Spleen (tissue), 11 donors: ENCODE results near the gene NXPH3. TPM values are rescaled to one million over a fixed set of nuclear protein-coding genes. Genes with fewer than 3 reads are reported as not detected.

Experiments used
- DNase-seq: peaks from one replicate; pipeline ENCODE4 v3.0.0-alpha.2; 2020
- H3K27ac ChIP-seq, 8 donors: fragments of 200-600 bp; sonication (generic) in 7 of 8; 1 replicate in 4 of 8; 2 replicates in 4 of 8; pipeline versions ENCODE4 v1.5.0 to v1.8.0; 2016 to 2021; ENCODE audit warnings: inconsistent platforms in 4 of 8, mild to moderate bottlenecking in 4 of 8, moderate library complexity in 1 of 8
- H3K27me3 ChIP-seq, 7 donors: fragments of 200-600 bp; sonication (generic) in 6 of 7; replicated peaks in 1 of 7; 1 replicate in 4 of 7; 2 replicates in 3 of 7; pipeline versions ENCODE4 v1.5.0 to v1.8.0; 2016 to 2021; ENCODE audit warnings: inconsistent platforms in 3 of 7, mild to moderate bottlenecking in 1 of 7
- H3K36me3 ChIP-seq, 6 donors: fragments of 200-600 bp; sonication (generic) in 5 of 6; 1 replicate in 4 of 6; 2 replicates in 2 of 6; pipeline versions ENCODE4 v1.5.0 to v1.8.0; 2016 to 2021; ENCODE audit warnings: inconsistent platforms in 2 of 6
- H3K4me1 ChIP-seq, 6 donors: fragments of 200-600 bp; sonication (generic) in 5 of 6; 1 replicate in 3 of 6; 2 replicates in 3 of 6; pipeline versions ENCODE4 v1.5.0 to v1.8.0; 2016 to 2021; ENCODE audit warnings: inconsistent platforms in 3 of 6
- H3K4me3 ChIP-seq, 8 donors: fragments of 200-600 bp; sonication (generic) in 7 of 8; 1 replicate in 4 of 8; 2 replicates in 4 of 8; pipeline versions ENCODE4 v1.5.0 to v1.8.0; 2016 to 2021; ENCODE audit warnings: inconsistent platforms in 4 of 8, mild to moderate bottlenecking in 4 of 8, moderate library complexity in 2 of 8
- H3K9me3 ChIP-seq, 8 donors: fragments of 200-600 bp; sonication (generic) in 7 of 8; 1 replicate in 4 of 8; 2 replicates in 4 of 8; pipeline versions ENCODE4 v1.5.0 to v1.8.0; 2016 to 2021; ENCODE audit warnings: inconsistent platforms in 4 of 8
- CTCF ChIP-seq, 11 experiments: fragments of 200-600 bp in 7 of 11; fragments of 450-650 bp in 4 of 11; sonication (generic) in 4 of 11; IDR thresholded peaks in 8 of 11; conservative IDR thresholded peaks in 3 of 11; 1 replicate in 7 of 11; 2 replicates in 4 of 11; pipeline versions ENCODE4 v1.4.0 to v1.8.0; 2016 to 2021; ENCODE audit warnings: antibody characterized with exemption in 11 of 11, inconsistent platforms in 4 of 11, mild to moderate bottlenecking in 1 of 11
- POLR2A ChIP-seq, 3 donors: fragments of 450-650 bp; IDR thresholded peaks; one replicate each; pipeline ENCODE4 v1.5.1; 2017; ENCODE audit warnings: antibody characterized with exemption in 3 of 3, mild to moderate bottlenecking in 1 of 3
- POLR2AphosphoS5 ChIP-seq, 3 donors: sonication (generic); formaldehyde crosslinking; IDR thresholded peaks; one replicate each; pipeline ENCODE4 v1.5.1; 2017; ENCODE audit warnings: antibody characterized with exemption in 3 of 3
- WGBS, 5 donors: extraction: QIAGEN DNeasy Blood & Tissue Kit in 3 of 5; methylation state at CpG; one replicate each; pipeline versions ENCODE4 v1.1.5 to v1.1.7; 2013 to 2018; 5-methylcytosine and 5-hydroxymethylcytosine counted together
- intact Hi-C: fragments of 100-400 bp; cut with DNase I; formaldehyde crosslinking; loops from one replicate; pipeline ENCODE4 v1.15.0; 2023; ENCODE audit warnings: low total_unique reads
- polyA plus RNA-seq, 3 donors: library from polyadenylated mRNA; stranded (reverse); fragments of 200-250 nt; gene quantifications; one replicate each; pipeline ENCODE4 v1.2.1, GENCODE V29; 2013
- total RNA-seq, 7 donors: library from RNA; depleted of rRNA in 3 of 7; stranded (reverse); fragments of >200 nt in 3 of 7; fragmentation: NEBNext Ultra II Directional in 4 of 7; extraction: Animal tissue kit (Norgen Biotek cat#: 25700) in 4 of 7; gene quantifications; one replicate each; pipeline versions ENCODE4 v1.1.0 to v1.2.1, GENCODE V29; 2016 to 2021
- donor health status: healthy with polysubstance abuse.
- donor health status: DM: no; HTN: no; CAD: no; lungs with moderate emphysema.
- donor health status: DM: no; HTN: no; CAD: no.
- donor health status: Bipolar disorder and iron deficiency.
- donor health status: healthy.
- donor health status: DM: no; HTN: no; CAD: no.
- donor health status: DM: yes; HTN: yes; CAD: no.

NXPH3 gene
- total and polyA plus RNA-seq, 10 donors = 0.37 to 3.3 (median 1.4) TPM

- peaks cover 0 to 22% (median 0%) of the 10 kb centered on the region in 6 donors for H3K36me3 ChIP-seq
- H3K4me3 ChIP-seq = no peak overlapping the region
- intact Hi-C loops = no loop called here
- H3K27ac ChIP-seq = no peak overlapping the region
- DNase-seq = no peak
- H3K9me3 ChIP-seq = no peaks in the 10 kb centered on the region
- peaks cover 5 to 65% (median 27%) of the 10 kb centered on the region in 6 donors for H3K4me1 ChIP-seq
- no peak for TF ChIP-seq POLR2A (IDR thresholded peaks at IDR 0.05)
- H3K27me3 ChIP-seq = no peaks in the 10 kb centered on the region
Measured at GRCh38 chr17:49629447-49629846, 53.8 kb downstream of the NXPH3 start.

GRCh38 chr17:49630113-49630900 is 54.6 kb downstream of the NXPH3 start:
- WGBS, 5 donors = 79 to 90% (median 86%) methylated on average over 6 of the region's 6 CpGs
- H3K36me3 ChIP-seq = peaks cover 0 to 19% (median 0%) of the 10 kb centered on the region in 6 donors
- intact Hi-C loops = no loop called here
- no peak for TF ChIP-seq CTCF (IDR thresholded peaks at IDR 0.05 in 8 of 11, conservative IDR thresholded peaks at IDR 0.05 in 3 of 11)
- no peak for DNase-seq
- H3K27me3 ChIP-seq = no peaks in the 10 kb centered on the region
- no peaks in the 10 kb centered on the region for H3K9me3 ChIP-seq
- no peak overlapping the region for H3K4me3 ChIP-seq
- no peak overlapping the region for H3K27ac ChIP-seq
- H3K4me1 ChIP-seq = peaks cover 10 to 74% (median 29%) of the 10 kb centered on the region in 6 donors

- 90 to 100% (median 95%) methylated on average over 1 of the region's 1 CpG for WGBS, 5 donors
- no peak overlapping the region for H3K27ac ChIP-seq
- H3K4me1 ChIP-seq = peaks cover 10 to 80% (median 32%) of the 10 kb centered on the region in 6 donors
Measured at GRCh38 chr17:49631496-49631895, 55.8 kb downstream of the NXPH3 start.

More at GRCh38 chr17:49631496-49631895, 55.8 kb downstream of the NXPH3 start:
- no peaks in the 10 kb centered on the region for H3K27me3 ChIP-seq
- H3K4me3 ChIP-seq = no peak overlapping the region
- no peak for DNase-seq
- peaks cover 0 to 15% (median 0%) of the 10 kb centered on the region in 6 donors for H3K36me3 ChIP-seq
- no peak for TF ChIP-seq POLR2A (IDR thresholded peaks at IDR 0.05)
- no peak for TF ChIP-seq POLR2AphosphoS5 (IDR thresholded peaks at IDR 0.05)
- no peak for TF ChIP-seq CTCF (IDR thresholded peaks at IDR 0.05 in 8 of 11, conservative IDR thresholded peaks at IDR 0.05 in 3 of 11)
- intact Hi-C loops = no loop called here
- no peaks in the 10 kb centered on the region for H3K9me3 ChIP-seq

Other genes starting within 250 kb of the NXPH3 start
- 10 to 100 TPM; 51.4 to 73.9 (median 57.5) TPM for gene ZNF652, start 213.6 kb upstream of the NXPH3 start, total RNA-seq
- gene ZNF652, start 213.6 kb upstream of the NXPH3 start, polyA plus RNA-seq = 10 to 100 TPM; 18.2 to 26.6 (median 23.3) TPM
- 10 to 100 TPM; 49.4 to 84.1 (median 66.6) TPM for gene PHB1, start 161.0 kb upstream of the NXPH3 start, total RNA-seq
- 100 to 1,000 TPM in 1 of 3 donors, 10 to 100 TPM in 2; 60.3 to 109 (median 95.5) TPM for gene PHB1, start 161.0 kb upstream of the NXPH3 start, polyA plus RNA-seq
- 10 to 100 TPM in 6 of 7 donors, 1 to 10 TPM in 1; 6.6 to 36.8 (median 15.6) TPM for gene NGFR, start 80.6 kb upstream of the NXPH3 start, total RNA-seq
- gene NGFR, start 80.6 kb upstream of the NXPH3 start, polyA plus RNA-seq = 10 to 100 TPM in 1 of 3 donors, 1 to 10 TPM in 2; 4.1 to 12.2 (median 5.5) TPM
- gene SPOP, start 102.2 kb downstream of the NXPH3 start, total RNA-seq = 10 to 100 TPM; 54.6 to 86.4 (median 77.5) TPM
- 10 to 100 TPM; 23.7 to 35.7 (median 29.9) TPM for gene SPOP, start 102.2 kb downstream of the NXPH3 start, polyA plus RNA-seq
- gene SLC35B1, start 132.1 kb downstream of the NXPH3 start, total RNA-seq = 10 to 100 TPM; 37.0 to 69.9 (median 48.5) TPM
- 10 to 100 TPM; 23.7 to 42.0 (median 37.5) TPM for gene SLC35B1, start 132.1 kb downstream of the NXPH3 start, polyA plus RNA-seq
- 10 to 100 TPM; 43.1 to 87.4 (median 47.8) TPM for gene FAM117A, start 188.3 kb downstream of the NXPH3 start, total RNA-seq
- gene FAM117A, start 188.3 kb downstream of the NXPH3 start, polyA plus RNA-seq = 10 to 100 TPM; 15.6 to 36.7 (median 17.5) TPM
- 10 to 100 TPM; 38.1 to 81.2 (median 65.0) TPM for gene KAT7, start 212.8 kb downstream of the NXPH3 start, total RNA-seq
- gene KAT7, start 212.8 kb downstream of the NXPH3 start, polyA plus RNA-seq = 10 to 100 TPM in 1 of 3 donors, 1 to 10 TPM in 2; 5.9 to 11.4 (median 8.0) TPM